IPS-18c (cell line): Measurements from ENCODE around the gene DOC2A.
A peak's percentile ranks its signal among the peaks of the same experiment; 100 is the strongest.

Source experiments
- H3K4me3 ChIP-seq: 2 replicates; pipeline ENCODE4 v1.7.0; 2013; ENCODE audit warnings: low read depth, mild to moderate bottlenecking, low read length, moderate library complexity; ENCODE audit not compliant: insufficient read depth
- H3K9me3 ChIP-seq: one replicate; pipeline ENCODE4 v1.6.1; 2013; ENCODE audit warnings: mild to moderate bottlenecking, low read length, moderate library complexity; ENCODE audit not compliant: control insufficient read depth, insufficient read depth

DOC2A gene

DNA sequence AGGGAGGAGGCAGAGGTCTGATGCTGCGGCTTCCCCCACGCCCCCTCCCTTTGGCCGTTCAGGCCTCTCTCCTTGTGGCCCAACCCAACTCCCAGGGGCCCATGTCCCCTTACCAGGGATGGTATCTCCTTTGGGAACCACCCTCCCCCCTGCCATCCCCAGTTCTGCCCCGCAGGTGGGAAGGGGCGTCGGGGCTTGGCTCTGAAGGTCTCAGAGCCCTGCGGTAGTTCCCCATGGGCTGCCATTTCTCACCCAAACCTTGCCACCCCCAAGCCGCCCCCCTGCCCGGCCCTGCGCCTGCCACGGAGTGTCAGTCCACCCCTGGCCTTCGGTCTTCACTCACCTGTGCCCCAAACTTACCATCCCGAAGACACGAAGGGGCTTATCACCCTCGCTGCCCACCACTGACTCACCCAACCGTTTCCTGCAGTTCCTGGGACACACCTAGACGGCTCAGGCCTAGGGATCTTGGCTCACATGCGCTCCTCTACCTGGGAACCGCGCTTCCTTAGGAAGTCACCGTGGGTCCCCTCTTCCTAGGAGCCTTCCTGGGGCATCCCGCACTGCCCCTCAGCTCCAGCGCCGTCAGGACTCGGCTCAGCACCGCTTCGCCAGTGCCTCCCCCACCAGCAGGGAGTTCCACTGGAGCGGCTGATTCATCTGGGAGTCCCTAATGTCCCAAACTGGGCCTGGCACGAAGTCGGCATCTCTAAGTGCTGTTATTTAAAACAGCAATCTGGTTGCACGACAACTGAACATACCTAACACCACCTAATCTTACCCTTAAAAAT is 1.1 kb upstream of the DOC2A start:
- Histone ChIP-seq H3K4me3 (peak overlapping the region; percentile 69), H3K9me3 (no peaks in the 10 kb centered on the region)

DNA sequence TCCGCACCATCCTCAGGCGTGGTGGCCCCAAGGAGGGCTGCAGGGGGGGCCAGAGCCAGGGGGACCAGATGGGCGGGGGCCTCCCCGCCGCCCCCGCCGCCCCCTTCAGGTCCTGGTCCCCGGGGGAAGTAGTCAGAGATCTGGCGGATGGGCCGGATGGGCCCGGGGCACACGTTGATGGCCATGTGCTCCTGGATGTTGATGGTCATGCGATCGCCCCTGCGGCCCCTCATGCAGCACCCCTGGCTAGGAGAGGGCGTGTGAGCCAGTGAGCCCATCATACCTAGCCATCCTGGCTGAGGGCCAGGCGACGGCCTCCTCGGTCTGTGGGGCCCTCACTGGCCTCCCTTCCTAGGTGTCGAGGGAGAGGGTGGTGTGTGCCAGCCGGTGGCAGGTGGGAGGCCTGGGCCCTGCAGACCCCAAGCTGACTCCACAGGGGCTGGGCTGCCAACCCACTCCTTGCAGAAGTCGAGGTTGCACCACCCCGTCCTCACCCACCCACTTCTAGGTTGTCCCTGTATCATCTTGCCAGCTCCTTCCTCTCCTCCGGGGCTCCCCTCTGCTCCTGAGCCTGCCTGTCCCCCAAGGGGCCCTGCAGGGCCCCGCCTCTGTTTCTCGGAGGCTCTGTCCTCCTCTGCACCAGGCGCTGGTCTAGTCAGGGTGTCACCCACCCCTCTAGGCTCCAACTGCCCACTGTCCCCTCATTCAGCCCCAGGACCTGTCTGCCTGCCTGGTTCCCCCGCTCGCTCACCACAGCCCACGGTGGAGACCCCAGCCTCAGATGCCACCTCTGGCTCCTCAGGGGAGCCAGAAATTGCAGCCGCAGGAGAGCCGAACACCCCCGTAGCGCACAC is 610 bp downstream of the DOC2A start:
- Histone ChIP-seq H3K9me3 (no peaks in the 10 kb centered on the region), H3K4me3 (peak overlapping the region; percentile 69)

DNA sequence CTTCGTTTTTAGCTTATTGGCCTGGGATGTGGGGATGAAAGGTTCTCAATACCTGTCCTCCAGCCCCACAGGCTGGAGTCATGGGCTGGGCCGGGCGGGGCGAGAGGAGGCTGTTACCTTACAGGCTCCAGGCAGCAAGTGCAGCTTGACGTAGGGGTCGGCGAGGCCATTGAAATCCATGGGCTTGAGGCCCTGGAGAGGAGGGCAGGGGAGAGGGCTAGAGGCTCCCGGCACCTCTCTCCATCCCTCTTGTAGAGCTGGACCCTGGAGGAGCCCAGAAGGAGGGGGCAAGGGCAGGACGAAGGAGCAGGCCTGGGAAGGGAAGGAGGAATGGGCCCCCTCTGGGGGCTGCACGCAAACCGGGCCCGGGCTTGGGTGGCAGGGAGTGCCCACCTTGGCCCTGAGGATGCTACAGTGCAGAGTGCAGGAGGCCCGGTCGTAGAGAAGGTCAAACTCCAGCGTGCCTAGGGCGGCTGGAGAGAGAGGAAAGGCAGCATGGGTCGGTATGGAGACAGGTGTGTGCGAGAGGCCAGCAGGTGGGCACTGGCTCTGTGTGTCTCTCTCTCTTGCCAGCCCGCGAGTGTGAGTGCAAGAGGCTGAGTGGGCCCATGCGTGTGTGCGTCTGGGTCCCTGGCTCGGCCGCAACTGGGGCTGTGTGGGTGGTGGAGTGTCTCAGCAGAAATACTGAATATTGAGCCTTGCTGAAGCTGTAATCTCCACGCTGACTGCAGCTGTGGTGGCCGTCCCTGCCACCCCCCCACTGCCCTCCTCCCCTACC is 1.6 kb downstream of the DOC2A start:
- H3K4me3 ChIP-seq = no peak overlapping the region
- no peaks in the 10 kb centered on the region for H3K9me3 ChIP-seq

GRCh38 chr16:30007378-30007895 is 3.4 kb downstream of the DOC2A start:
- no peaks in the 10 kb centered on the region for H3K9me3 ChIP-seq
- no peak overlapping the region for H3K4me3 ChIP-seq

GRCh38 chr16:30006659-30007377 is 4.0 kb downstream of the DOC2A start:
- Histone ChIP-seq H3K4me3 (no peak overlapping the region), H3K9me3 (no peaks in the 10 kb centered on the region)

DNA sequence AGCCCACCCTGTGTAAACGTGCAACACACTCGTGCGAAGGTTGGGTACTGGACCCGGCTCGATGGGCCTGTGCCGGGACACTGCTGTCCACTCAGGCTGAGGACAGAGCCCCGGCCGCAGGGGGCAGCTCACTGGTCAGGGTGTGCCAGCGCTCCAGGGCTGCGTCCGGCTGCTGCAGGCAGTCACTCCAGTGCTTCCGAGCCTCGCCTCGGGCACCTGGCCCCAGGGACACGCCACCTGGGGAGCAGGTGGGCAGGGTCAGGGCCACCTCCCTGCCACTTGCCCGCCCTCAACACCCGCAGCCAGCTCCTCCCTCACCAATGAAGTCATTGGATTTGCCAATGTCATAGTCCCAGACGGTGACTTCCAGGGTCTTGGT is 4.7 kb downstream of the DOC2A start:
- Histone ChIP-seq H3K4me3 (no peak overlapping the region), H3K9me3 (no peaks in the 10 kb centered on the region)

DNA sequence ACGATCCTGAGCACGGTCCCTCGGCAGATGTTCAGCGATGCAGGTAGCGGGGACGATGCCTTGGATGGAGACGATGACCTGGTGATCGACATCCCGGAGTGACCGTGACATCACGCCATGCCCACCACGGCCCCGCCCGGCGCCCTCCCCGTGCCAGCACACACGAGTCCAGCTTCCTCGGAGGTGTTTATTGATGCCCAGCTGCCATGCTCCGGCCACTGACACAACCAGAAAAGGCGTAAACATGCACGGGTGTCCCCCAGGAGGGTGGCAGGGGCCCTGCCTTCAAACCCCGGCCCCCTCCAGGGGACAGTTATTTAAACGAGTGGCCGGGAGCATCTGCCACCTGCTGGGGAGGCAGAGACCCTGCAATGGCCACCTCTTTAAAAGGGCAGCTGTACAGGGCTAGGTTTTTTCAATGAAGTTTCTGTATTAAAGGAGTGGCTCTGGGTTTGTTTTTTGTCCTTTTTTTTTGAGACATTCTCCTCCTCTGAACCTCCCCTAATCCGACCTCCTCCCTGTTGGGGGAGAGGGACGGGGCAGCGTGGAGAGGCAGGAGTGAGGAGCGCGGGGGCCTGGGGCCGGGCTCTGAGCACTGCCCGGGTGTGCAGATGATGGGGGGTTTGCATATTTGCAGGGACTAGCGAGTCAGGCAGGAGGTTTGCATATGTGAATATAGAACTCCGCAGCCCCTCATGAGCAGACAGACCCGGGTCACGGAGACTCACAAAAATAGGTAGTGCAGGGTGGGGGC is 5.3 kb downstream of the DOC2A start:
- Histone ChIP-seq H3K9me3 (no peaks in the 10 kb centered on the region), H3K4me3 (no peak overlapping the region)

- H3K4me3 ChIP-seq = no peak overlapping the region
- H3K9me3 ChIP-seq = no peaks in the 10 kb centered on the region
Observed at GRCh38 chr16:30004811-30005242, 6.0 kb downstream of the DOC2A start.

DNA sequence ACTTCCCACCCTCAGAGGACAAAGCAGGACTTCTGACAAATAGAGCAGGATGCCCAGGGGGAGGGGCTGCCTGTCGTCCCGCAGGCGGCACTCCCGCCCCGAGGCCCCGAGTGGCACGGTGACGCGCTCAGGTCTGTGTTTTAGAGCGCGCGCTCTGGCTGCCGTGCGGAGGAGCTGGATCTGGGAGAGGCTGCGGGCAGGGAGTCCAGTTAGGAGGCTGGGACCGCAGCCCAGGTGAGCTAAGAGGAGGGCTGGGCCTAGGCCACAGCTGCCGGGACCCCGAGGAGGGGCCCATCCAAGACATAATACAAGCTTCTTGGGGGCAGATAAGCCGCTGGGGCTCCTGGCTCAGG is 6.4 kb downstream of the DOC2A start:
- Histone ChIP-seq H3K4me3 (no peak overlapping the region), H3K9me3 (no peaks in the 10 kb centered on the region)

- no peak overlapping the region for H3K4me3 ChIP-seq
- no peaks in the 10 kb centered on the region for H3K9me3 ChIP-seq
Observed at GRCh38 chr16:30003670-30004423, 7.0 kb downstream of the DOC2A start.

- Histone ChIP-seq H3K4me3 (no peak overlapping the region), H3K9me3 (no peaks in the 10 kb centered on the region)
Observed at GRCh38 chr16:30002614-30003346, 8.0 kb downstream of the DOC2A start.

GRCh38 chr16:30000735-30001631 is 9.8 kb downstream of the DOC2A start:
- Histone ChIP-seq H3K4me3 (no peak overlapping the region; the same call in 1 of the 2 replicates), H3K9me3 (no peaks in the 10 kb centered on the region)

DNA sequence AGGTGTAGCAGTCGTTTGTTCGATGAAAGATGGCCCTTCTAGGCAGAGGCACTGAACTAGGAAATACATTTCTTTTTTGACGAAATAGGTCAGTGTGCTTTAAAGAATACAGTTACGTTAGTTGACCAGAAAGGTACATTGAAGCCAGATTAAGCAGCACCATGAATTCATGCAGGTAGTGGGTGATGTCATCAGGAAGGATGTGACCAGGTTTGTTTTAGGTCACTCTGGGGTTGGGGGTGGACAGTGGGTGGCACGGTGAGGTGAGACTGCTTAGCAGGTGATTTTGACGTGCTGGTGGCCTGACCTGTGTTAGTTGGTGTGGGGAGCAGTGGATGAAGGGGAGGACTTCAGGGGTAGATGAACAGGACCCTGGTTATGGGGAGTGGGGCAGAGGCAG is 11.2 kb downstream of the DOC2A start:
- no peak overlapping the region for H3K4me3 ChIP-seq

DNA sequence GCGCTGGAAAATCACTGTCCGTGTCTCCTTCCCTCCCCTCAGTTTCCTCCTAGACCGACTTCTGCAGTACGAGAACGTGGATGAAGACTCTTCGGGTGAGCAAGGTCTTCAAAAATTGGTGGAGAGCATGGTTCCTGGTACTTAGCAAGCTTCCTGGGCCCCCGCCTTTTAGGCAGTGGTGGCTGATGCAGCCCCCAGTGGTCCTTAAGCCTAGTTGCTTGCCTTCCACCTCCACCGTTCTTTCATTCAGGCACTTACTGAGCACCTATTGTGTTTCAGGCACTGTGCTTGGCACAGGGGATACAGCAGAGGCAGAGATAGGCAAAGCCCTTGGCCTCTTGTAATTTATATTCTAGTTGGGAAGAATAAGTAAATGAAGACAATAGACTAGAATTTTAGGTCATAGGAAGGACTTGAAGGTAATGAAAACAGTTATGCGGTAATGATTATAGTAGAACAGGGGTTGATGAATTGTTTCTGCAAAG is 14.0 kb downstream of the DOC2A start:
- H3K9me3 ChIP-seq = no peaks in the 10 kb centered on the region
- peak overlapping the region; percentile 99 for H3K4me3 ChIP-seq

More for the DNA sequence above, 11.2 kb downstream of the DOC2A start:
- H3K9me3 ChIP-seq = no peaks in the 10 kb centered on the region
